NCI-H2227 (cell line): ENCODE results near the gene KAZALD1.
A peak's percentile ranks its signal among the peaks of the same experiment; 100 is the strongest.

ENCODE experiments used
- DNase-seq: peaks from one replicate; lab custom pipeline; 2025; ENCODE audit not compliant: unreplicated experiment; lab: John Stamatoyannopoulos, UW

Gene KAZALD1

GRCh38 chr10:101094121-101094879, 32.5 kb downstream of the KAZALD1 start:
- no peak for DNase-seq

- DNase-seq, result no peak
Observed at GRCh38 chr10:101095004-101095403, 33.2 kb downstream of the KAZALD1 start.

GRCh38 chr10:101095550-101096213, 33.9 kb downstream of the KAZALD1 start:
- peak; percentile 82 for DNase-seq

- no peak for DNase-seq
Observed at GRCh38 chr10:101096378-101096777, 34.6 kb downstream of the KAZALD1 start.

- no peak for DNase-seq
Observed at GRCh38 chr10:101097881-101098280, 36.1 kb downstream of the KAZALD1 start.

- DNase-seq, result no peak
Observed at GRCh38 chr10:101099901-101100300, 38.1 kb downstream of the KAZALD1 start.

- no peak for DNase-seq
Observed at GRCh38 chr10:101101372-101101881, 39.6 kb downstream of the KAZALD1 start.

GRCh38 chr10:101103430-101103829, 41.6 kb downstream of the KAZALD1 start:
- no peak for DNase-seq

- DNase-seq, result no peak
Observed at GRCh38 chr10:101106351-101106750, 44.6 kb downstream of the KAZALD1 start.

- no peak for DNase-seq
Observed at GRCh38 chr10:101107771-101108170, 46.0 kb downstream of the KAZALD1 start.

- DNase-seq, result no peak
Observed at GRCh38 chr10:101110856-101111523, 49.2 kb downstream of the KAZALD1 start.

- DNase-seq, result no peak
Observed at GRCh38 chr10:101111547-101111946, 49.8 kb downstream of the KAZALD1 start.

- no peak for DNase-seq
Observed at GRCh38 chr10:101112799-101113594, 51.2 kb downstream of the KAZALD1 start.

- DNase-seq, result no peak
Observed at GRCh38 chr10:101113890-101114403, 52.2 kb downstream of the KAZALD1 start.

- DNase-seq, result no peak
Observed at GRCh38 chr10:101114646-101115045, 52.9 kb downstream of the KAZALD1 start.
